NT2/D1 (cell line): ENCODE results near the gene FITM1.

ENCODE experiments used
- SUZ12 ChIP-seq: IDR thresholded peaks from 2 replicates; pipeline ENCODE4 v1.6.1; 2011; ENCODE audit not compliant: insufficient read length, insufficient read depth; ENCODE audit errors: extremely low read depth
- YY1 ChIP-seq: IDR thresholded peaks from 2 replicates; pipeline ENCODE4 v1.6.1; 2011; ENCODE audit not compliant: insufficient read length, insufficient read depth

DNA sequence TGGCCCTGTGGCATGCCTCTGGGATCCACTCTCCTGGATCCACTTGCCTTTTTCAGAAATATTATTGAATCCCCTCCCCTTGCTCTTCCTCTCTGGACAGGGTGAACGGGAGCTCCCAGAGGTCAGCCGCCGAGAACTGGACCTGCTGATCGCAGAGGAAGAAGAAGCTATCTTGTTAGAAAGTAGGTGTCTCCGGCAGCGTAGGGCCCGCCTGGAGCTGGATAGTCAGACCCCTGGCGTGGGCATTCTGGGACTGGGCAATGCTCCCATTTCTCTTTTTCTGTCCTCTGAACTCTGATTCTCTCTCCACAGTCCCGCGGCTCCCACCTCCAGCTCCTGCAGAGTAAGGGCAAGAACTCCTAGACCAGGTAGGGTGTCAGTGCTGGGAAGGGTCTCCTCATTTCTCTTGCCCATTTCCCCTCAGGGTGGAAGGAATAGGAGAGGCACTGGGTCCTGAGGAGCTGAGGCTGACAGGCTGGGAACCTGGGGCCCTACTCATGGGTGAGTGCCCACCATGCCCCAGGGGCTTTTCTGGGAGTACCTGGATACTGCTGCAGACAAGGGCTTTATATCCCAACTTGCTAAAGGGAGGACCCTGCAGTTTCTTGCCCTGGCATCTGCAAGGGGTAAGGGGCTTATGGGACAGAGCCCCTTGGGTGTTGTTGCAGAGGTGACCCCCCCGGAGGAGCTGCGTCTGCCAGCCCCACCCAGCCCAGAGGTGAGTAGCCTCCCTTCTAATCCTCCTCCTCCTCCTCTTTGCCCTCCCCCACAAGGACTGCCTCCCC is 46.8 kb downstream of the FITM1 start:
- TF ChIP-seq SUZ12 (no peak), YY1 (no peak)
